ENCODE data around the gene ARMS2.

DNA sequence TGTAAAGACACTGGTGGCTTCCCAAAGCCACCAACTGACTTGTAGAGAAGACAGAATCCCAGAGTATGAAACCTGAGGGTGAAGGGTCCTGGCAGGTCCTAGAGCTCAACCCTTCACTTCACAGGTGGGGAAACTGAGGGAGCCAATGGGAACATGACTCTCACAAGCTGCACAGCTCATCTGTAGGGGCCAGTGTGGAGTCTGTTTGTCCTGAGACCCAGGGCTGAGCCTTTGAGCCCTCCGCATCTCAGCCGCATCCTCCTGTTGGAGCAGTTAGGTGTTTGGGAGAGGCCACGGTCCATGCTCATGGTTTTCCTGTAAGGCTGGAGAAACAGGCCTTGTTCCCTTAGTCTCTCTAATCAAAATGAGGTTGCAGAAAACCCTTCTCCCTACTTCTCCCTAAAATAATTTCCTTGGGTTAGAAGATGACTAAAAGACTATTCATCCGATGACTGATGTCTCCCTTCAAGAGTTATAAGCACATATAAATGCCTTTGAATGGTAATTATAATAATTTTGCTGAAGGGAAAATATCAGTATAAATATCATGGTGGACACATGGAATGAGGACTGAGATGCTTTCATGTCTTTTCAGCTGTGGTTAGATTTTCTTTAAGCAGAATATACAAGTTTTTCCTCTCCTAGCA, 17.2 kb downstream of the ARMS2 start:
- no peak for TF ChIP-seq EZH2phosphoT487 (IDR thresholded peaks at IDR 0.05; ENCODE audit: low read depth, severe bottlenecking, unreplicated experiment)
- TF ChIP-seq, protein P1, sequence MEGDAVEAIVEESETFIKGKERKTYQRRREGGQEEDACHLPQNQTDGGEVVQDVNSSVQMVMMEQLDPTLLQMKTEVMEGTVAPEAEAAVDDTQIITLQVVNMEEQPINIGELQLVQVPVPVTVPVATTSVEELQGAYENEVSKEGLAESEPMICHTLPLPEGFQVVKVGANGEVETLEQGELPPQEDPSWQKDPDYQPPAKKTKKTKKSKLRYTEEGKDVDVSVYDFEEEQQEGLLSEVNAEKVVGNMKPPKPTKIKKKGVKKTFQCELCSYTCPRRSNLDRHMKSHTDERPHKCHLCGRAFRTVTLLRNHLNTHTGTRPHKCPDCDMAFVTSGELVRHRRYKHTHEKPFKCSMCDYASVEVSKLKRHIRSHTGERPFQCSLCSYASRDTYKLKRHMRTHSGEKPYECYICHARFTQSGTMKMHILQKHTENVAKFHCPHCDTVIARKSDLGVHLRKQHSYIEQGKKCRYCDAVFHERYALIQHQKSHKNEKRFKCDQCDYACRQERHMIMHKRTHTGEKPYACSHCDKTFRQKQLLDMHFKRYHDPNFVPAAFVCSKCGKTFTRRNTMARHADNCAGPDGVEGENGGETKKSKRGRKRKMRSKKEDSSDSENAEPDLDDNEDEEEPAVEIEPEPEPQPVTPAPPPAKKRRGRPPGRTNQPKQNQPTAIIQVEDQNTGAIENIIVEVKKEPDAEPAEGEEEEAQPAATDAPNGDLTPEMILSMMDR (IDR thresholded peaks at IDR 0.05; ENCODE audit: poor library complexity), result no peak

Measured in hepatocyte (in vitro differentiated cells).